ENCODE results near the gene MATK.

The MATK gene, protein sequence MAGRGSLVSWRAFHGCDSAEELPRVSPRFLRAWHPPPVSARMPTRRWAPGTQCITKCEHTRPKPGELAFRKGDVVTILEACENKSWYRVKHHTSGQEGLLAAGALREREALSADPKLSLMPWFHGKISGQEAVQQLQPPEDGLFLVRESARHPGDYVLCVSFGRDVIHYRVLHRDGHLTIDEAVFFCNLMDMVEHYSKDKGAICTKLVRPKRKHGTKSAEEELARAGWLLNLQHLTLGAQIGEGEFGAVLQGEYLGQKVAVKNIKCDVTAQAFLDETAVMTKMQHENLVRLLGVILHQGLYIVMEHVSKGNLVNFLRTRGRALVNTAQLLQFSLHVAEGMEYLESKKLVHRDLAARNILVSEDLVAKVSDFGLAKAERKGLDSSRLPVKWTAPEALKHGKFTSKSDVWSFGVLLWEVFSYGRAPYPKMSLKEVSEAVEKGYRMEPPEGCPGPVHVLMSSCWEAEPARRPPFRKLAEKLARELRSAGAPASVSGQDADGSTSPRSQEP

DNA sequence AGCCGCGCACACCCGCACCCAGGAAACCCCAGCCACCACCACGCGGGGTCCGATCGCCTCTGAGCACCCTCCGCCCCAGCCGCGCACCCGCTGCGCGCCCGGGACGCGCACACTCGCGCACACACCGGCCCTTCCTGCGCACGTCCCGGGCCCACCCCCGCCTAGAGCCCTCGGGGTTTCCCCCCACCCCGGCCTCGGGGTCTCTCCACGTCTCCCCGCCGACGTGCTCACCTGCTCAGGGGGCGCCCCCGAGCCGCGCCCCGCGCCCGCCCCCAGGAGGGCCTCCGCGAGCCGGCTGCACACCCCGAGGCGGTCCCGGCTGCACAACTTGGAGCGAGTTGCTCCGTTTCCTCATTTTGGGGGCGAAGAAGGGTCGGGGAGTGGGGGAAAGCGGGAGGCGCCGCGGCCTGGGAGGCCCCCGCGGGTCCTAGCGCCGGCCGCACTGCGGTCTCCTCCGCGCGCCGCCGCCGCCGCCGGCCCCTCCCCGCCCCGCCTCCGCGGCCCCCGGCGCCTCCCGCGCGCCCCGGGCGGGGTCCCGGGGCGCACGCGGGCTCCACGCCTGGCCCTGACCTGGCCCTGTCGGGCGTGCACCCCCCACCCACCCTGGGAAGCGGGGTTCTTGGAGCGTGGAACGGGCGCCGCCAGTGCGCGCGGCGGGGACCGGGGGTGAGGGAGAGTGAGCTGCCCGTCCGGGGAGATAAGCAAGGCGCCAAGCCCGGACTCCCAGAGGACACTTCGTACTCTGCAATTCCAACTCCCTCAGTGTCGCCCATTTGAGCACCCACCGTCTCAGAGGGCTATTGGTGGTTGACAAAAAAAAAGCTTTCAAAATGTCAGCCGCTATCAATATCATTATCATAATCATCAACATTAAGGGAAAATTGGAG is at the start of gene MATK:
TSS of gene MATK (minus strand) at position 444 of the 887 bp plus-strand sequence. CDS start 1,246 bp downstream, outside the sequence.
- peaks cover 6% of the 10 kb centered on the region for H3K27me3 ChIP-seq (ENCODE audit: control insufficient read depth, insufficient read depth, low read length)
- peaks cover 12% of the 10 kb centered on the region for H3K9me3 ChIP-seq (ENCODE audit: control insufficient read depth, insufficient read depth, low read length)
- H3K36me3 ChIP-seq (ENCODE audit: control insufficient read depth, insufficient read depth, low read length), result peaks cover 5% of the 10 kb centered on the region
- no peaks in the 10 kb centered on the region for H3K4me1 ChIP-seq (ENCODE audit: control insufficient read depth, insufficient read depth, low read length)
- H3K4me3 ChIP-seq (ENCODE audit: low read depth, low read length), result peak within 1 kb of the TSS; percentile 81
- H3K9ac ChIP-seq (ENCODE audit: low read depth, low read length), result peak within 1 kb of the TSS; percentile 54

DNA sequence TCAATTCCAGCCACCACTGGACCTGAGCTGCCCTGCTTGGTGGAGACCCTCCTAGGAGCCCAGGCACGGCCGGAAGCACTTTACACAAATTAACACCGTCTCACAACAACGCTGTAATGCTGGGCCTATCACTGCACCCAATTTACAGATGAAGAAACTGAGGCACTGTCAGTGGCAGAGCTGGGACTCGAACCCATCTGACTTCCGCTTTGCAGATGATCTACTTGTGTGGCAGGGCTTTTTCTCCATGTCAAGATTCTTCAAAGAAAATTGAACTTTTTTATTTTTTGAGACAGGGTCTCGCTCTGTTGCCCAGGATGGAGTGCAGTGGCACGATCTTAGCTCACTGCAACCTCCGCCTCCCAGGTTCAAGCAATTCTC is 48.9 kb upstream of the MATK start:
- no peaks in the 10 kb centered on the region for H3K4me1 ChIP-seq (ENCODE audit: control insufficient read depth, insufficient read depth, low read length)
- H3K36me3 ChIP-seq (ENCODE audit: control insufficient read depth, insufficient read depth, low read length), result no peaks in the 10 kb centered on the region
- no peak overlapping the region for H3K9ac ChIP-seq (ENCODE audit: low read depth, low read length)
- H3K27me3 ChIP-seq (ENCODE audit: control insufficient read depth, insufficient read depth, low read length), result no peaks in the 10 kb centered on the region
- no peak overlapping the region for H3K4me3 ChIP-seq (ENCODE audit: low read depth, low read length)
- no peaks in the 10 kb centered on the region for H3K9me3 ChIP-seq (ENCODE audit: control insufficient read depth, insufficient read depth, low read length)

DNA sequence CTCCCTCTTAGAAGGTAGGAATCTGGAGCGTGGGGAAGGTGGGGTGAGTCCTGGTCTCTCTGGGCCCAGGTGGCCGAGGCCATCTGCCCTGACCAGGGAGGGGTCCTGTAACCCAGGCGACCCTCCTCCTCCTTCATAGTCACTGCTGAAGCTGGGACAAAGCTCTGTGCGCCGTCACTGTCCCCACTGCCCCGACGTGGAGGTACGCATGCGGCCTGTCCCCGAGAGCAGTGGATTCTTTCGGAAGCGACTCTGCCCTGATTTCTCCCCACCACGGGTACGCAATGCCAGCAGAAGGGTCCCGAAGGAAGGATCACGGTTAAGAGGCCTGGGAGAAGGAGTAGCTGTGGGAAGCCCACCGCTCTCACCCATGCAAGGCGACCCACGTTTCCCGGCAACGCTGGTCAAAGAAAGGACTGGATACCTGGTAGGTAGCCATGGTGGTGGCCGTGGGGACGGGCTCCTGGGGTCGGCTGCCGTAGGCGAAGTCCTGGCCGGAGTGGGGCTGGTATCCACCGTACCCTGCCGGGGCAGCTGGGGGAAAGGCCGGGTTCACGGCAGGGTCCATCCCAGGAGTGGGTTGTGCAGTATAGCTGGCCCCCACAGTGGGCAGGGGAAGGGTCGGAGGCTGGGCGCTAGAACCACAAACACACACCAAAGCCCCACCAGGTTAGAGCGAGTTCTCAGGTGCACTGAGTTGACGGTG is 48.3 kb upstream of the MATK start:
- H3K27me3 ChIP-seq (ENCODE audit: control insufficient read depth, insufficient read depth, low read length), result no peaks in the 10 kb centered on the region
- no peaks in the 10 kb centered on the region for H3K4me1 ChIP-seq (ENCODE audit: control insufficient read depth, insufficient read depth, low read length)
- H3K9ac ChIP-seq (ENCODE audit: low read depth, low read length), result no peak overlapping the region
- H3K9me3 ChIP-seq (ENCODE audit: control insufficient read depth, insufficient read depth, low read length), result no peaks in the 10 kb centered on the region
- no peak overlapping the region for H3K4me3 ChIP-seq (ENCODE audit: low read depth, low read length)
- no peaks in the 10 kb centered on the region for H3K36me3 ChIP-seq (ENCODE audit: control insufficient read depth, insufficient read depth, low read length)

DNA sequence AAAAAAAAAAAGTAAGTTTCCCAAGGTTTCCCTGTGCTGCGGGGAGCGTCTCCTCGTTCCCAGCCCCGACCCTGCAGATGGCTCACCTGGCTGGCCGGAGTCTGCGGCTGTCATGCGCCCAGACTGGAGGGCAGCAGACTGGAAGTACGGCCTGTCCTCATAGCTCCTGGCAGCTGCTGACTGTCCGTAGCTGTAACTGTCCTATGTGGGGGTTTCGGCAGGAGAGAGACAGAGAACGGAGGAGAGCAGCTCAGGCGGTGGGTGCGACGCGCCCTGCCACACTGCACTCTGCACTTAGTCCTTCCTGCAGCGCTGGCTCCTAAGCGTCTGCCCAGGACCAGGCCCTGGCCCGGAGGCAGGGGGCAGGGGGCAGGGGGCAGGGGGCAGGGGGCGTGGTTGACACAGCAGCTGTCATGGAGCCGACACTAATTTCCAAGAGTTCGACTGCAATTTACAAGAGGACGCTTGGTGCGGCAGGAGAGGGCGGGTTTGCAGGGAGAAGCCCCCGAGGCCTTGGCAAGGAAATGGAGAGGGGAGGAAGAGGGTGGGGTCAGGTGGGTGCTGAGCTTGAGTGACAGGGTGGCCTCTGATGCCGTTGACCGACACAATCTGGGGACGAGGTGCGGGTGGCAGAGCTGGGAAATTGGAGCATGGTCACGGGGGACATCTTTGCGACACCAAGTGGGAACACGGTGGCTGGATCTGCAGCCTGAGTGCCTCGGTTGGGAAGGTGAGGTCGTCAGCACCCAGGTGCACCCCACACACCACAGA is 47.6 kb upstream of the MATK start:
- H3K4me3 ChIP-seq (ENCODE audit: low read depth, low read length), result no peak overlapping the region
- H3K27me3 ChIP-seq (ENCODE audit: control insufficient read depth, insufficient read depth, low read length), result no peaks in the 10 kb centered on the region
- no peaks in the 10 kb centered on the region for H3K36me3 ChIP-seq (ENCODE audit: control insufficient read depth, insufficient read depth, low read length)
- no peak overlapping the region for H3K9ac ChIP-seq (ENCODE audit: low read depth, low read length)
- no peaks in the 10 kb centered on the region for H3K4me1 ChIP-seq (ENCODE audit: control insufficient read depth, insufficient read depth, low read length)
- no peaks in the 10 kb centered on the region for H3K9me3 ChIP-seq (ENCODE audit: control insufficient read depth, insufficient read depth, low read length)

DNA sequence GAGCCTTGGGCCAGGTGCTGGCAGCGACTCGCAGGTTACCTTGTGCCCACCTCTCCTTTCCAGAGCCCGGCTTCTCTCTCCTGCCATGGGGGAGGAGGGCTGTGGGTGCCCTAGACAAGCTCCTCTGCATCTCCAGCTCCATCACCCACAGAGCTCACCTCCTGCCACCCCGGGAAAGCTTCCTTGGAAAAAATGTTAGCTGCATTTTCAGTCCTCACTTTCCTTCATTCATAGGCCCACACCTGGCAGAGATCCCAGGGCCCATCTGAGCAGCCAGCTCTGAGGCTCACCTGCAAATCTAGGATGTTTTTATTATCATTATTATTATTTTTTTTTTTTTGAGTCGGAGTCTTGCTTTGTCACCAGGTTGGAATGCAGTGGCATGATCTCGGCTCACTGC is 45.8 kb upstream of the MATK start:
- H3K36me3 ChIP-seq (ENCODE audit: control insufficient read depth, insufficient read depth, low read length), result no peaks in the 10 kb centered on the region
- no peaks in the 10 kb centered on the region for H3K27me3 ChIP-seq (ENCODE audit: control insufficient read depth, insufficient read depth, low read length)
- no peaks in the 10 kb centered on the region for H3K4me1 ChIP-seq (ENCODE audit: control insufficient read depth, insufficient read depth, low read length)
- no peaks in the 10 kb centered on the region for H3K9me3 ChIP-seq (ENCODE audit: control insufficient read depth, insufficient read depth, low read length)
- H3K9ac ChIP-seq (ENCODE audit: low read depth, low read length), result no peak overlapping the region
- H3K4me3 ChIP-seq (ENCODE audit: low read depth, low read length), result no peak overlapping the region

DNA sequence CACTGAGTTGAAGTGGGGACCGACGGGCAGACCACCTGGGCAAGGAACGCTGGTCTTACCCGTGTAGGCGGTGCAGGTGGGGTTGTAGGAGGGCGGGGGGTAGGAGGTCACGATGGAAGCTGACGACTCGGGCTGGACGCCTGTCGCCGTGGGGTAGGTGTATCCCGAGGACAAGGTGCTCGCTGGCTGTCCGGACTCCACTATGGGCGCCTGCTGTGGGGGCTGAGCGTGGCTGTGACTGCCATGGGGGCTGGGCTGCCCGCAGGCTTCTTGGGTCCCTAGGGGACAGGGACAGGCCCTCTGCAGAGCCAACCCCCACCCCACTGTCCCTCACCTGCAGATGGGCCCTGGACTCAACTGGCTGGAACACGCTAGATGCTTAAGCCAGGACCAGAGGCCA is 45.4 kb upstream of the MATK start:
- Histone ChIP-seq H3K4me3 (ENCODE audit: low read depth, low read length) (no peak overlapping the region), H3K4me1 (ENCODE audit: control insufficient read depth, insufficient read depth, low read length) (no peaks in the 10 kb centered on the region), H3K9me3 (ENCODE audit: control insufficient read depth, insufficient read depth, low read length) (no peaks in the 10 kb centered on the region), H3K9ac (ENCODE audit: low read depth, low read length) (no peak overlapping the region), H3K27me3 (ENCODE audit: control insufficient read depth, insufficient read depth, low read length) (no peaks in the 10 kb centered on the region), H3K36me3 (ENCODE audit: control insufficient read depth, insufficient read depth, low read length) (no peaks in the 10 kb centered on the region)

DNA sequence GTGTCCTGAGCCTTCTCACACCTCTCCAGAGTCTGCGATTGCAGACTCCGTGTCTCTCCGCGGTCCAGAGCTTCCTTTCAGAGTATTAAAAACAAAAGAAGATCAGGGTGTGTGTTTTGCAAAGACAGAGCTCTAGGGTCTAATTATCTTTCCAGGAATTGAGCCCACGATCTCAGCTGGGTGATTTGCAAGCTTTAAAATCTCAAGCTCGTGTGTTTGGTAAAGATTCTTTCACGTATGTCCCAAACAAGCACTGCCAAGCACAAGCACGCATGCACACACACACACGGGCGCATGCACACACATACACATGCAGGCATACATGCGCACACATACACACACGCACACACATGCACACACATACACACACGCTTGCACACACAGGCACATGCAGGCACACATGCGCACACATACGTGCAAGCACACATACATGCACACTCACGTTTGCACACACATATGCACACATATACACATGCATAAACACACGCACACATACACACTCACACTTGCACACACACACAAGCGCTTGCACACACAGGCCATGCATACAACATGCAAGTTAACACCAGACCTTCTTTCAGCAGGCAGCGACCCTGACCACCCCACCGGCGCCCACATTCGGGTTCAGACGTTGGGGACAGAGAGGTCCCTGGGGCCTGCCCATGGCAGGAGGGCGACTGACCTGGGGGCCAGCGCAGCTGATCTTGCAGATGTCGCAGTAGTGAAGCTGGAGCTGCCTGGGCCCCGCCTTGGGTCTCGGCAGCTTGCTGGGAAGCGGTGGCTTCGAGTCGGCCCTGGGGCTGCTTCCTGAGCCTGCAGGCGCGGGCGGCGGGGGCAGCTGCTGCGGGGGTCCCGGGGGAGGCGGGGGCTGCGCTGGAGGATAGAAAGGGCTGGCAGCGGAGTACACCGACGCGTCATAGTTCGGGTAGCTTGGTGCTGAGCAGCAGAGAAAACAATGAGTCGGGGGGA is 44.7 kb upstream of the MATK start:
- Histone ChIP-seq H3K4me3 (ENCODE audit: low read depth, low read length) (no peak overlapping the region), H3K4me1 (ENCODE audit: control insufficient read depth, insufficient read depth, low read length) (no peaks in the 10 kb centered on the region), H3K9me3 (ENCODE audit: control insufficient read depth, insufficient read depth, low read length) (no peaks in the 10 kb centered on the region), H3K9ac (ENCODE audit: low read depth, low read length) (no peak overlapping the region), H3K36me3 (ENCODE audit: control insufficient read depth, insufficient read depth, low read length) (no peaks in the 10 kb centered on the region), H3K27me3 (ENCODE audit: control insufficient read depth, insufficient read depth, low read length) (no peaks in the 10 kb centered on the region)

DNA sequence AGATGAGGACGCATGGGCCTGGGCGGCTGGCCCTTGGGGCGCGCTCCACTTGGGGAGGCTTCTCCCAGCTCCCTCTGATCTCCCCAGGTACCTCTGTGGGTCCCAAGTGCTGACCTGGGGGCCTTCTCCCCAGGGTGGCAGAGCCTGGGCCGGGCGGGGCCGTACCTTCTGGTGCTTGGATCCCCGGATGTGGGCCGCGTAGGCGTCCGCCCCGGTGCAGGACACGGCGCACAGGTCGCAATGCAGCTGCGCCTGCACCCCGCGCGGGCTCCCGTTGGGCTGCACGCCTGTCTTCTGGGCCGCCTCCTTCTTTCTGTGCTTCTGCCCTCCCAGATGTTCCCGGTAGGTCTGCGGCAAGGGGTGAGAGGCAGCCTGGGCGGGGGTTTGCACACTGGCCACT is 41.1 kb upstream of the MATK start:
- H3K4me1 ChIP-seq (ENCODE audit: control insufficient read depth, insufficient read depth, low read length), result no peaks in the 10 kb centered on the region
- H3K9me3 ChIP-seq (ENCODE audit: control insufficient read depth, insufficient read depth, low read length), result no peaks in the 10 kb centered on the region
- no peak overlapping the region for H3K9ac ChIP-seq (ENCODE audit: low read depth, low read length)
- no peaks in the 10 kb centered on the region for H3K36me3 ChIP-seq (ENCODE audit: control insufficient read depth, insufficient read depth, low read length)
- no peak overlapping the region for H3K4me3 ChIP-seq (ENCODE audit: low read depth, low read length)
- no peaks in the 10 kb centered on the region for H3K27me3 ChIP-seq (ENCODE audit: control insufficient read depth, insufficient read depth, low read length)

DNA sequence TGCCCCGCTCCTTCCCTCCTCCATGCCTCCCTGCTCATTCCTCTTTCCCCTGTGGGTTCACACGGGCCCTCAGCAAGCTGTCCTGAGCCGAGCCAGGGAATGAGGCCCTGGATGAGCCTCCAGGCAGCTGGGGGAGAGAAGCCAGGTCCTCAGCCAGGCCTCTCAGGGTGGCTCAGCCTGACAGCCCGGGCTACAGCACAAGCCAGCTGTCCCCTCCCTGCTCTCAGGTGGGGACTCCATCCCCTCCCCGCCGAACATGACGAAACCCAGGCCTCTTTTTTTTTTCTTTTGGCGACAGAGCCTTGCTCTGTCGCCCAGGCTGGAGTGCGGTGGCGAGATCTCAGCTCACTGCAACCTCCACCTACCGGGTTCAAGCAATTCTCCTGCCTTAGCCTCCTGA is 40.0 kb upstream of the MATK start:
- H3K4me1 ChIP-seq (ENCODE audit: control insufficient read depth, insufficient read depth, low read length), result no peaks in the 10 kb centered on the region
- no peak overlapping the region for H3K4me3 ChIP-seq (ENCODE audit: low read depth, low read length)
- H3K36me3 ChIP-seq (ENCODE audit: control insufficient read depth, insufficient read depth, low read length), result no peaks in the 10 kb centered on the region
- no peaks in the 10 kb centered on the region for H3K27me3 ChIP-seq (ENCODE audit: control insufficient read depth, insufficient read depth, low read length)
- no peaks in the 10 kb centered on the region for H3K9me3 ChIP-seq (ENCODE audit: control insufficient read depth, insufficient read depth, low read length)
- H3K9ac ChIP-seq (ENCODE audit: low read depth, low read length), result peak overlapping the region; percentile 24

DNA sequence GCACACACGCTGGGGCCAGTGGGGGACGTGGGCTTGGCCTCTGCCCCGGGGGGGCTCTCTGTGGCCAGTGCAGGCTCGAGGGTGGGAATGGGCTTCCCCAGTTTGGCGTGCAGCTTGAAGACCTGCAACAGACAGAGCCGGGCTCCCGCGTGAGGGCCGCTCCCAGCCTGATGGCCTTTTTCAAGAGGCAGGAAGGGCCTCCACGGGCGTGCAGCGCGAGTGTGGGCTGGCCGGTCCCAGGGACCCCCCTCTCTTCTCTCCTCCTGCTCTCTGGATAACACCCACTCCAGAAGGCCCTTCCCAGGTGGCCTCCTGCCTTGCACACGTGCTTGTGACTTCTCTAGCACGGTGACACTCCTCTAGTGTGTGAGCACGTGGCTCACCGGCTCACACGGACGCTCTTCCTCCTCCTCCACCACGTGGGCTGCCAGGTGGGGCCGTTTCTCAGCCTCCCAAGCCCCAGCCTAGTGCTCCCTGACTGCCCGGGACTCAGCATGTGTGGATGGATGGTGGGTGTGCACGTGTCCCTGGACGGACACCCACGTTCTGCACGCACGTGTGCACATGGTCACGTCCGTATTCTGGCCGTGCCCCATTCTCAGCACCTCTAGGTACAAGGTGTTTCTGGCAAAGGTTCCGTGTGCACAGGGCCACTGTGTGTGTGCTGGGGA is 39.2 kb upstream of the MATK start:
- Histone ChIP-seq H3K4me3 (ENCODE audit: low read depth, low read length) (no peak overlapping the region), H3K36me3 (ENCODE audit: control insufficient read depth, insufficient read depth, low read length) (no peaks in the 10 kb centered on the region), H3K27me3 (ENCODE audit: control insufficient read depth, insufficient read depth, low read length) (no peaks in the 10 kb centered on the region), H3K4me1 (ENCODE audit: control insufficient read depth, insufficient read depth, low read length) (no peaks in the 10 kb centered on the region), H3K9ac (ENCODE audit: low read depth, low read length) (no peak overlapping the region), H3K9me3 (ENCODE audit: control insufficient read depth, insufficient read depth, low read length) (no peaks in the 10 kb centered on the region)

Data from iPS-15b (cell line).